ENCODE data around the gene ATP2C2.
"Not testable (repeated sequence)": the region's sequence is repeated elsewhere in the genome, so short reads cannot be mapped to it uniquely, and the experiment has no call there.

Gene ATP2C2

DNA sequence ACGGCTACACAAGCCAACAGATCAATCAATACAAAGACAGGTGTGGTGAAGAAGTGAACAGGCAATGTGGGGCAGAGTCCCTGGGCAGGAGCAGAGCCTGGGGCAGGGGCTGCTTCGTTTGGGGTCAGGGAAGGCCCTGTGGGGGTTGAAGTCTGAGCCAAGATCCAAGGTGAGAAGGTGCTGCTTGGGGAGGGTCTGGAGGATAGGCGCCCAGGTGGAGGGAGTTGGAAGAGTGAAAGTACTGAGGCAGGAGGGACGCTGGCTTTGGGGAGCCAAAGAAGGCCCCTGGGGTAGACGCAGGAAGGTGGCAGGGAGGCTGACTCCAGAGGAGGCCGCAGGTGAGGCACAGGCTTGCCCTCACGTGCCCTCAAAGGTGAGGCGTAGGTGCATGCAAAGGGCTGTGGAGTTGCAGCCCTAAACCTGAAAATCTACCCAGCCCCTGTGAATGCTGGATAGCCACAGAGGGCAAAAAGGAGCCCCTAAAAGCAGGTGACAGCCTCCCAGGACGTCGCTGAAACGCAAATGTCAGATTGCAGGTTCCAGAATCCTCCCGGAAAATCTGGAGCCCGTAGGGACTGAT is 40.3 kb upstream of the ATP2C2 start:
- Histone ChIP-seq H3K27ac (no peak overlapping the region), H3K4me3 (no peak overlapping the region), H3K9me3 (ENCODE audit: low read depth, low read length) (no peaks in the 10 kb centered on the region), H3K9ac (ENCODE audit: insufficient read length) (no peak overlapping the region), H3K36me3 (ENCODE audit: insufficient read depth, low read length) (no peaks in the 10 kb centered on the region)
- TF ChIP-seq EZH2 (IDR thresholded peaks at IDR 0.05) (no peak), FOXP2 (optimal IDR thresholded peaks at IDR 0.05; ENCODE audit: control extremely low read depth, extremely low read length, insufficient read depth) (no peak), POLR2AphosphoS5 (IDR thresholded peaks at IDR 0.05; ENCODE audit: borderline replicate concordance, low read depth, low read length) (no peak)
- no peak for DNase-seq (ENCODE audit: low read depth, low spot score)

DNA sequence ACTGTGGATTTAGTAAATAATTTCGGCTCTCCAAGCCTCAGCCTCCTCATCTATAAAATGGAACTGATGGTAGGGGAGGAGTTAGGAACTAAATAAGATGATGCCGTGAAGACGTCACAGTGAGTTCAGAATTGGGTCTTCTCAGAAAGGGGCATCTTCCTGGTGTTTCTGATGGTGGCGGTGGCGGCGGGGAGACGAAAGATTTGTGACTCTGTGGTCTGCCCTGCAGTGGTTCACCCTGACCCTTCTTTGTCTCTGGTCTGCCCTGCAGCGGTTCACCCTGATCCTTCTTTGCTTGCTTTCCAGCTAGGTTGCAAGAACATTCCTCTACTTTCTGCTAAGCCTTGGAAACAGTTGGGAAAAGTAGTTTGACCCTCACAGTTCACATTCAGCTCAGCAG is 39.3 kb upstream of the ATP2C2 start:
- H3K27ac ChIP-seq: no peak overlapping the region
- H3K4me3 ChIP-seq: no peak overlapping the region
- H3K9me3 ChIP-seq (ENCODE audit: low read depth, low read length): no peaks in the 10 kb centered on the region
- no peak for TF ChIP-seq FOXP2 (optimal IDR thresholded peaks at IDR 0.05; ENCODE audit: control extremely low read depth, extremely low read length, insufficient read depth)
- no peak for TF ChIP-seq EZH2 (IDR thresholded peaks at IDR 0.05)
- TF ChIP-seq POLR2AphosphoS5 (IDR thresholded peaks at IDR 0.05; ENCODE audit: borderline replicate concordance, low read depth, low read length): no peak
- no peak for DNase-seq (ENCODE audit: low read depth, low spot score)
- no peak overlapping the region for H3K9ac ChIP-seq (ENCODE audit: insufficient read length)
- no peaks in the 10 kb centered on the region for H3K36me3 ChIP-seq (ENCODE audit: insufficient read depth, low read length)

DNA sequence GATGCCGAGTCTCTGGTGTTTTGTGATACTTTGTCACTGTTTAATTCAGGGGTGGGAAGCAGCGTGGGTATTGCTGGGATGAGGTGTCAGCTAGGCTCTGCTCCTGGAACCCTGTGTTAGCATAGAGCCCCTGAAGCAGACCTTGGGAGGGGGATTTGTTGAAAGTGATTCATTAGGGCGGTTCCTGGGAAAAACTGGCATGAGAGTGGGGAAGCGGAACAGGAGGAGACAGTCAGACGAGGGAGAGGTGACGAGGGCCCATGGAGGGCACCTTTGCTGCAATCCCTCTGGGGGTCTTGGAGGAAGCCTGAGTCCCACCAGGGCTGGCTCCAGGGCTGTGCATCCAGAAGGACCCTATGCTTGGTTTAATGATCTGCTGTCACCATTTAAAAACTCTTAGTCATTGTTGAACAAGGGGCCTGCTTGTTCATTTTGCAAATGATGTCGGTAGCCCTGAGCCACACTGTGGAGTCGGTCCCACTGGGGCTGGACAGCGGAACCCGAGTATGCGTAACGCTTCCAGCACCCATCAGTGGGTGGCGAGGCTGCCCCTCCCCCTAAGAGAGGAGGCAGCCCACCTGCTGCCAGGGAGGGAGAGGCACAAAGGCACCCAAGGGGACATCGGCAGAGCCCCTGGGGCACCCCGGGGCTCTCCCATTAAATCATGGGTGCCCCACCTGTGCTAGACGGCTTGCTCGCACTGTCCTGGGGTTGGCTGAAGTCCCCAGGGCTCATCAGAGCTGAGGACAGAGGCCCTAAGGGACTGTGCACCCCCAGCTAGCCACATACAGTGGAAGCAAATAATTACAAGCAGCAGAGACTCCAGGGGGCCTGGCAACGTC is 38.3 kb upstream of the ATP2C2 start:
- H3K9ac ChIP-seq (ENCODE audit: insufficient read length): no peak overlapping the region
- DNase-seq (ENCODE audit: low read depth, low spot score): no peak
- no peaks in the 10 kb centered on the region for H3K36me3 ChIP-seq (ENCODE audit: insufficient read depth, low read length)
- no peak overlapping the region for H3K4me3 ChIP-seq
- no peaks in the 10 kb centered on the region for H3K9me3 ChIP-seq (ENCODE audit: low read depth, low read length)
- TF ChIP-seq POLR2AphosphoS5 (IDR thresholded peaks at IDR 0.05; ENCODE audit: borderline replicate concordance, low read depth, low read length) (no peak), EZH2 (IDR thresholded peaks at IDR 0.05) (no peak), FOXP2 (optimal IDR thresholded peaks at IDR 0.05; ENCODE audit: control extremely low read depth, extremely low read length, insufficient read depth) (no peak)
- no peak overlapping the region for H3K27ac ChIP-seq

GRCh38 chr16:84330685-84331050 is 37.7 kb upstream of the ATP2C2 start:
- no peak for TF ChIP-seq FOXP2 (optimal IDR thresholded peaks at IDR 0.05; ENCODE audit: control extremely low read depth, extremely low read length, insufficient read depth)
- Histone ChIP-seq H3K36me3 (ENCODE audit: insufficient read depth, low read length) (no peaks in the 10 kb centered on the region), H3K9me3 (ENCODE audit: low read depth, low read length) (no peaks in the 10 kb centered on the region), H3K9ac (ENCODE audit: insufficient read length) (no peak overlapping the region), H3K4me3 (no peak overlapping the region), H3K27ac (no peak overlapping the region)
- DNase-seq (ENCODE audit: low read depth, low spot score): no peak

- no peak for DNase-seq (ENCODE audit: low read depth, low spot score)
- Histone ChIP-seq H3K9me3 (ENCODE audit: low read depth, low read length) (no peaks in the 10 kb centered on the region), H3K27ac (no peak overlapping the region), H3K36me3 (ENCODE audit: insufficient read depth, low read length) (no peaks in the 10 kb centered on the region), H3K9ac (ENCODE audit: insufficient read length) (no peak overlapping the region), H3K4me3 (no peak overlapping the region)
- TF ChIP-seq FOXP2 (optimal IDR thresholded peaks at IDR 0.05; ENCODE audit: control extremely low read depth, extremely low read length, insufficient read depth): no peak
Measured at GRCh38 chr16:84331998-84332780, 36.1 kb upstream of the ATP2C2 start.

DNA sequence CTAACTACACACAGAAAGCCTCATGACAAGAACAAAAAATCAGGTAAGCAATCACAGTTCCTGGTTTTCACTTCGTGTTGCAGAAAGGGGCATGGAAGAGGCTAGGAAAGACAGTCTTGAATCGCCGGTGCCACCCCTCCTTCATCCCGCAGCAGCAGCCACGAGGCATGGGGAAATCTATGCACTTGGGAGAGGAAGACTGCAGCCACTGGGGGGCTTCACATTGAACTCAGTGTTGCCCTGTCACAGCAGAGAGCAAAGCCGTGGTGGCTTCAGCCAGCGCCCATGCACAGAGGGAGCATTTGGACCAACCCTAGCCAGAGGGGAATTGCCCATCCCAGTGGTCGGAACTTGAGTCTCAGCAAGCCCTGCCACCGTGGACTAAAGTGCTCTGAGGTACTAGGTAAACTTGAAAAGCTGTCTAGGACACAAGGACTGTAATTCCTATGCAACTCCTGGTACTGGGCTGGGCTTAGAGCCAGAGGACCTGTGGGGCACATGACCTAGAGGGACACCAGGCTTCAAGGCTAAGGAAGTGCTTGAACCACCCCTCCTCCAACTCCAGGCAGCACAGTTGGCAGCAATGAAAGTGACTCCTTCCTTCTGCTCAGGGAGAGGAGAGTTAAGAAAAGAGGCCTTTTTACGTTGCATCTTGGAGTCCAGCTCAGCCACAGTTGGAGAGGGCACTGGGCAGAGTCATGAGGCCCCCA is 35.2 kb upstream of the ATP2C2 start:
- H3K9me3 ChIP-seq (ENCODE audit: low read depth, low read length): no peaks in the 10 kb centered on the region
- no peaks in the 10 kb centered on the region for H3K36me3 ChIP-seq (ENCODE audit: insufficient read depth, low read length)
- no peak overlapping the region for H3K4me3 ChIP-seq
- H3K27ac ChIP-seq: no peak overlapping the region
- no peak overlapping the region for H3K9ac ChIP-seq (ENCODE audit: insufficient read length)
- no peak for DNase-seq (ENCODE audit: low read depth, low spot score)
- TF ChIP-seq EZH2 (IDR thresholded peaks at IDR 0.05): no peak
- no peak for TF ChIP-seq FOXP2 (optimal IDR thresholded peaks at IDR 0.05; ENCODE audit: control extremely low read depth, extremely low read length, insufficient read depth)
- TF ChIP-seq POLR2AphosphoS5 (IDR thresholded peaks at IDR 0.05; ENCODE audit: borderline replicate concordance, low read depth, low read length): no peak

- H3K36me3 ChIP-seq (ENCODE audit: insufficient read depth, low read length): no peaks in the 10 kb centered on the region
- no peak overlapping the region for H3K4me3 ChIP-seq
- no peaks in the 10 kb centered on the region for H3K9me3 ChIP-seq (ENCODE audit: low read depth, low read length)
- no peak overlapping the region for H3K9ac ChIP-seq (ENCODE audit: insufficient read length)
- no peak overlapping the region for H3K27ac ChIP-seq
- DNase-seq (ENCODE audit: low read depth, low spot score): no peak
- TF ChIP-seq POLR2AphosphoS5 (IDR thresholded peaks at IDR 0.05; ENCODE audit: borderline replicate concordance, low read depth, low read length) (no peak), FOXP2 (optimal IDR thresholded peaks at IDR 0.05; ENCODE audit: control extremely low read depth, extremely low read length, insufficient read depth) (no peak), EZH2 (IDR thresholded peaks at IDR 0.05) (no peak)
Measured at GRCh38 chr16:84334058-84334457, 34.3 kb upstream of the ATP2C2 start.

GRCh38 chr16:84334482-84334881 is 33.9 kb upstream of the ATP2C2 start:
- Histone ChIP-seq H3K36me3 (ENCODE audit: insufficient read depth, low read length) (no peaks in the 10 kb centered on the region), H3K9me3 (ENCODE audit: low read depth, low read length) (no peaks in the 10 kb centered on the region), H3K9ac (ENCODE audit: insufficient read length) (no peak overlapping the region), H3K27ac (no peak overlapping the region), H3K4me3 (no peak overlapping the region)
- no peak for DNase-seq (ENCODE audit: low read depth, low spot score)
- TF ChIP-seq POLR2AphosphoS5 (IDR thresholded peaks at IDR 0.05; ENCODE audit: borderline replicate concordance, low read depth, low read length): no peak
- no peak for TF ChIP-seq FOXP2 (optimal IDR thresholded peaks at IDR 0.05; ENCODE audit: control extremely low read depth, extremely low read length, insufficient read depth)
- TF ChIP-seq EZH2 (IDR thresholded peaks at IDR 0.05): no peak

DNA sequence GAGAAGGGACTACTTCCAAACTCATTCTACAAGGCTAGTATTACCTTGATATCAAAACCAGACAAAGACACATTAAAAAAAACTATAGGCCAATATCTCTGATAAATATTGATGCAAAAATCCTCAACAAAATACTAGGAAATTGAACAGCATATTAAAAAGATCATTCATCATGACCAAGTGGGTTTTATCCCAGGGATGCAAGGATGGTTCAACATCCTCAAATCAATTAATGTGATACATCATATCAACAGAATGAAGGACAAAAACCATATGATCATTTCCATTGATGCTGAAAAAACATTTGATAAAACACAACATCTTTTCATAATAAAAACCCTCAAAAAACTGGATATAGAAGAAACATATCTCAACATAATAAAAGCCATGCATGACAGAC is 31.1 kb upstream of the ATP2C2 start:
- not testable (repeated sequence) for DNase-seq (ENCODE audit: low read depth, low spot score); H3K27ac ChIP-seq; H3K36me3 ChIP-seq (ENCODE audit: insufficient read depth, low read length); H3K4me3 ChIP-seq; H3K9ac ChIP-seq (ENCODE audit: insufficient read length); H3K9me3 ChIP-seq (ENCODE audit: low read depth, low read length)
